Right cardiac atrium (tissue), 5 donors: Measurements from ENCODE around the gene SORCS2. TPM values are rescaled to one million over a fixed set of nuclear protein-coding genes. Genes with fewer than 3 reads are reported as not detected.
A peak's percentile ranks its signal among the peaks of the same experiment; 100 is the strongest.

Experiments
- ATAC-seq, 2 donors: fragments of 200-7000 bp; cut with Tn5 transposase; one replicate each; pipeline versions ENCODE4 v1.8.0 to v1.9.1; 2020; ENCODE audit warnings: moderate library complexity in 2 of 2, mild to moderate bottlenecking in 1 of 2
- DNase-seq, 3 donors: peaks; one replicate each; pipeline ENCODE4 v3.0.0-alpha.2; 2020
- H3K27ac ChIP-seq: one replicate; pipeline ENCODE4 v1.5.1; 2013; ENCODE audit warnings: mild to moderate bottlenecking, low read length, control low read depth, moderate library complexity
- H3K27me3 ChIP-seq: one replicate; pipeline ENCODE4 v1.6.1; 2013; ENCODE audit not compliant: control insufficient read depth, insufficient read depth
- H3K4me1 ChIP-seq: one replicate; pipeline ENCODE4 v1.6.1; 2013; ENCODE audit warnings: low read length; ENCODE audit not compliant: control insufficient read depth, insufficient read depth
- H3K4me3 ChIP-seq: one replicate; pipeline ENCODE4 v1.5.1; 2013; ENCODE audit warnings: low read length, control low read depth
- H3K9me3 ChIP-seq: one replicate; pipeline ENCODE4 v1.6.1; 2013; ENCODE audit warnings: low read length; ENCODE audit not compliant: control insufficient read depth
- WGBS: extraction: QIAGEN DNeasy Blood & Tissue Kit; methylation state at CpG from one replicate; pipeline ENCODE4 v1.1.7; 2013; 5-methylcytosine and 5-hydroxymethylcytosine counted together
- intact Hi-C, 4 donors: fragments of 100-400 bp; cut with DNase I; formaldehyde crosslinking; loops; one replicate each; pipeline versions ENCODE4 v1.11.0 to v1.14.0; 2022 to 2023
- polyA plus RNA-seq: library from polyadenylated mRNA; stranded (reverse); fragments of 200-250 nt; gene quantifications from one replicate; pipeline ENCODE4 v1.2.3, GENCODE V29; 2013
- total RNA-seq, 4 donors: library from RNA; stranded (reverse); fragmentation: NEBNext Ultra II Directional; extraction: Animal tissue kit (Norgen Biotek cat#: 25700); gene quantifications; one replicate each; pipeline ENCODE4 v1.2.1, GENCODE V29; 2021
- donor health status: healthy with polysubstance abuse.
- donor health status: DM: no; HTN: yes; CAD: no.
- donor health status: DM: no; HTN: no; CAD: no.
- donor health status: DM: no; HTN: yes; CAD: no; lungs with severe emphysema.
- donor health status: DM: yes; HTN: yes; CAD: no.

SORCS2 gene
- total and polyA plus RNA-seq, 5 donors, result 2.1 to 7.3 (median 2.7) TPM

GRCh38 chr4:7227008-7227407 is 34.7 kb downstream of the SORCS2 start:
- intact Hi-C loops, result no loop called here
- 44% methylated on average over 10 of the region's 10 CpGs for WGBS

GRCh38 chr4:7228734-7229133 is 36.4 kb downstream of the SORCS2 start:
- intact Hi-C loops, result no loop called here
- WGBS, result 94% methylated on average over 11 of the region's 11 CpGs
- Histone ChIP-seq H3K27me3 (no peaks in the 10 kb centered on the region), H3K4me1 (peaks cover 2% of the 10 kb centered on the region), H3K4me3 (no peak overlapping the region), H3K9me3 (no peaks in the 10 kb centered on the region), H3K27ac (no peak overlapping the region)
- ATAC-seq, result no peak
- DNase-seq, result no peak

More at GRCh38 chr4:7227008-7227407, 34.7 kb downstream of the SORCS2 start:
- DNase-seq (peak in 1 of 3 donors; percentile 61), ATAC-seq (peak; percentile 44 to 62)
- Histone ChIP-seq H3K27ac (no peak overlapping the region), H3K9me3 (no peaks in the 10 kb centered on the region), H3K4me1 (peaks cover 2% of the 10 kb centered on the region), H3K27me3 (no peaks in the 10 kb centered on the region), H3K4me3 (no peak overlapping the region)

- WGBS, result 88% methylated on average over 18 of the region's 18 CpGs
- Histone ChIP-seq H3K4me3 (no peak overlapping the region), H3K27ac (no peak overlapping the region), H3K9me3 (no peaks in the 10 kb centered on the region), H3K27me3 (no peaks in the 10 kb centered on the region), H3K4me1 (peaks cover 2% of the 10 kb centered on the region)
- no peak for DNase-seq
- intact Hi-C loops, result no loop called here
- no peak for ATAC-seq
Observed at GRCh38 chr4:7232061-7232650, 39.8 kb downstream of the SORCS2 start.

GRCh38 chr4:7233006-7233580 is 40.8 kb downstream of the SORCS2 start:
- no peaks in the 10 kb centered on the region for H3K27me3 ChIP-seq
- no peaks in the 10 kb centered on the region for H3K9me3 ChIP-seq
- WGBS, result 87% methylated on average over 18 of the region's 18 CpGs
- ATAC-seq, result no peak
- intact Hi-C loops, result no loop called here
- no peaks in the 10 kb centered on the region for H3K4me1 ChIP-seq
- H3K4me3 ChIP-seq, result no peak overlapping the region
- H3K27ac ChIP-seq, result no peak overlapping the region
- DNase-seq, result no peak

- H3K27me3 ChIP-seq, result no peaks in the 10 kb centered on the region
- intact Hi-C loops, result no loop called here
- DNase-seq (no peak), ATAC-seq (no peak)
- H3K27ac ChIP-seq, result no peak overlapping the region
- H3K4me1 ChIP-seq, result peaks cover 3% of the 10 kb centered on the region
- H3K9me3 ChIP-seq, result no peaks in the 10 kb centered on the region
- H3K4me3 ChIP-seq, result no peak overlapping the region
- WGBS, result 87% methylated on average over 12 of the region's 12 CpGs
Observed at GRCh38 chr4:7233601-7234000, 41.3 kb downstream of the SORCS2 start.

- no peak overlapping the region for H3K27ac ChIP-seq
- H3K4me1 ChIP-seq, result peaks cover 4% of the 10 kb centered on the region
- DNase-seq (no peak), ATAC-seq (no peak)
- no peaks in the 10 kb centered on the region for H3K9me3 ChIP-seq
- 72% methylated on average over 14 of the region's 14 CpGs for WGBS
- H3K4me3 ChIP-seq, result no peak overlapping the region
- H3K27me3 ChIP-seq, result no peaks in the 10 kb centered on the region
- intact Hi-C loops, result no loop called here
Observed at GRCh38 chr4:7234355-7235029, 42.2 kb downstream of the SORCS2 start.

- whole genome bisulfite sequencing, result 92% methylated on average over 14 of the region's 14 CpGs
- H3K4me1 ChIP-seq, result peaks cover 4% of the 10 kb centered on the region
- no peak for ATAC-seq
- H3K9me3 ChIP-seq, result no peaks in the 10 kb centered on the region
- DNase-seq, result no peak
- H3K4me3 ChIP-seq, result no peak overlapping the region
- intact Hi-C loops, result no loop called here
- H3K27ac ChIP-seq, result no peak overlapping the region
- no peaks in the 10 kb centered on the region for H3K27me3 ChIP-seq
Observed at GRCh38 chr4:7235030-7235380, 42.7 kb downstream of the SORCS2 start.

- ATAC-seq (peak in 1 of 2 donors; percentile 47), DNase-seq (peak in 1 of 3 donors; percentile 72)
- 17% methylated on average over 4 of the region's 4 CpGs for WGBS
- intact Hi-C loops, result no loop called here
- Histone ChIP-seq H3K27me3 (no peaks in the 10 kb centered on the region), H3K4me3 (no peak overlapping the region), H3K4me1 (peaks cover 4% of the 10 kb centered on the region), H3K27ac (no peak overlapping the region), H3K9me3 (no peaks in the 10 kb centered on the region)
Observed at GRCh38 chr4:7236847-7237246, 44.5 kb downstream of the SORCS2 start.

GRCh38 chr4:7237873-7238272 is 45.5 kb downstream of the SORCS2 start:
- intact Hi-C loops, result no loop called here
- Histone ChIP-seq H3K27ac (peak overlapping the region; percentile 67), H3K4me1 (peaks cover 4% of the 10 kb centered on the region), H3K4me3 (no peak overlapping the region), H3K27me3 (no peaks in the 10 kb centered on the region), H3K9me3 (no peaks in the 10 kb centered on the region)
- DNase-seq (no peak), ATAC-seq (peak; percentile 64 to 69)
- WGBS, result 70% methylated on average over 6 of the region's 6 CpGs

- Histone ChIP-seq H3K27ac (peak overlapping the region; percentile 40), H3K9me3 (no peaks in the 10 kb centered on the region)
- peak in 1 of 2 donors; percentile 3 for ATAC-seq
Observed at GRCh38 chr4:7238300-7238960, 46.1 kb downstream of the SORCS2 start.

More at GRCh38 chr4:7238300-7238960, 46.1 kb downstream of the SORCS2 start:
- 94% methylated on average over 12 of the region's 12 CpGs for WGBS
- Histone ChIP-seq H3K4me3 (no peak overlapping the region), H3K4me1 (peaks cover 4% of the 10 kb centered on the region), H3K27me3 (no peaks in the 10 kb centered on the region)
- intact Hi-C loops, result no loop called here
- DNase-seq, result no peak
